ENCODE data around the gene PFDN6. TPM values are rescaled to one million over a fixed set of nuclear protein-coding genes. Genes with fewer than 3 reads are reported as not detected.
"Not testable (repeated sequence)": the region's sequence is repeated elsewhere in the genome, so short reads cannot be mapped to it uniquely, and the experiment has no call there.

The PFDN6 gene
- total RNA-seq, 1 donor from 2014 or later = 69.7 TPM

DNA sequence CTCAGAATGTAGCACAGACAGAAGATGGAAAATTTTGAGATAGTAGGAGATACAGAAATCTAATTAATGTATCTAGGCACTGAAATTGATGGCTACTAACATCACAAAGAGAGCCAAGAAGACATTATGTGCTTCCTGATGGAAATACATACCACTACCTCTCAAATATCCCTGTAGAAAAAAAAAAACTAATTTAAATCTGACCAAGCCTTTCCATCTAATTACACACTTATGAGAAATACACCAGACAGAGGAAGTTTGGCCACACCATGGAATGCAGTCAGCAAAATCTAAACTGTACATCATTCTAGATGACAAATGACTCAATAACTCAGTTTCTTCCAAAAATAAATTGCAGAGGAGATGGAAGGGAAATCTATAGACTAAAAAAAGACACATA, 36.6 kb upstream of the PFDN6 start:
- Mint-ChIP-seq H3K36me3 (ENCODE audit: unreplicated experiment) (no peaks in the 10 kb centered on the region), H3K27me3 (ENCODE audit: unreplicated experiment) (peaks cover 8% of the 10 kb centered on the region), H3K4me1 (ENCODE audit: low read depth, unreplicated experiment) (peaks cover 18% of the 10 kb centered on the region), H3K4me3 (ENCODE audit: unreplicated experiment) (no peak overlapping the region), H3K9me3 (ENCODE audit: unreplicated experiment) (peaks cover 3% of the 10 kb centered on the region), H3K27ac (ENCODE audit: unreplicated experiment) (no peak overlapping the region)
- TF ChIP-seq, protein P1, sequence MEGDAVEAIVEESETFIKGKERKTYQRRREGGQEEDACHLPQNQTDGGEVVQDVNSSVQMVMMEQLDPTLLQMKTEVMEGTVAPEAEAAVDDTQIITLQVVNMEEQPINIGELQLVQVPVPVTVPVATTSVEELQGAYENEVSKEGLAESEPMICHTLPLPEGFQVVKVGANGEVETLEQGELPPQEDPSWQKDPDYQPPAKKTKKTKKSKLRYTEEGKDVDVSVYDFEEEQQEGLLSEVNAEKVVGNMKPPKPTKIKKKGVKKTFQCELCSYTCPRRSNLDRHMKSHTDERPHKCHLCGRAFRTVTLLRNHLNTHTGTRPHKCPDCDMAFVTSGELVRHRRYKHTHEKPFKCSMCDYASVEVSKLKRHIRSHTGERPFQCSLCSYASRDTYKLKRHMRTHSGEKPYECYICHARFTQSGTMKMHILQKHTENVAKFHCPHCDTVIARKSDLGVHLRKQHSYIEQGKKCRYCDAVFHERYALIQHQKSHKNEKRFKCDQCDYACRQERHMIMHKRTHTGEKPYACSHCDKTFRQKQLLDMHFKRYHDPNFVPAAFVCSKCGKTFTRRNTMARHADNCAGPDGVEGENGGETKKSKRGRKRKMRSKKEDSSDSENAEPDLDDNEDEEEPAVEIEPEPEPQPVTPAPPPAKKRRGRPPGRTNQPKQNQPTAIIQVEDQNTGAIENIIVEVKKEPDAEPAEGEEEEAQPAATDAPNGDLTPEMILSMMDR (IDR thresholded peaks at IDR 0.05; ENCODE audit: partially characterized antibody, unreplicated experiment) = no peak
- DNase-seq = no peak

DNA sequence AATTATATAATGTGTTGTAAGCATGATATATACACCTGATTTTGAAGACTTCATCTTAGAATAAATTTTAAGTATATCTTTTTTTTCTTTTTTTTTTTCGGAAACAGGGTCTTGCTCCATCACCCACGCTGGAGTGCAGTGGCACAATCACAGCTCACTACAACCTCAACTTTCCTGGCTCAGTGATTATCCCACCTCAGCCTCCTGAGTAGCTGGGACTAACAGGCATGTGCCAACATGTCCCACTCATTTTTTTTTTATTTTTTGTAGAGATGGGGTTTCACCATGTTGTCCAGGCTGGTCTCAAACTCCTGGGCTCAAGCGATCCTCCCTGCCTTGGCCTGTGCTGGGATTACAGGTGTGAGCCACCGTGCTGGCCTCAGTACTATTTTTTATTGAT, 34.8 kb upstream of the PFDN6 start:
- H3K27ac Mint-ChIP-seq (ENCODE audit: unreplicated experiment) = no peak overlapping the region
- no peak overlapping the region for H3K4me3 Mint-ChIP-seq (ENCODE audit: unreplicated experiment)
- peaks cover 4% of the 10 kb centered on the region for H3K27me3 Mint-ChIP-seq (ENCODE audit: unreplicated experiment)
- peaks cover 10% of the 10 kb centered on the region for H3K4me1 Mint-ChIP-seq (ENCODE audit: low read depth, unreplicated experiment)
- no peak for DNase-seq
- H3K36me3 Mint-ChIP-seq (ENCODE audit: unreplicated experiment) = no peaks in the 10 kb centered on the region
- TF ChIP-seq, protein P1 (IDR thresholded peaks at IDR 0.05; ENCODE audit: partially characterized antibody, unreplicated experiment) = no peak
- H3K9me3 Mint-ChIP-seq (ENCODE audit: unreplicated experiment) = peaks cover 1% of the 10 kb centered on the region

DNA sequence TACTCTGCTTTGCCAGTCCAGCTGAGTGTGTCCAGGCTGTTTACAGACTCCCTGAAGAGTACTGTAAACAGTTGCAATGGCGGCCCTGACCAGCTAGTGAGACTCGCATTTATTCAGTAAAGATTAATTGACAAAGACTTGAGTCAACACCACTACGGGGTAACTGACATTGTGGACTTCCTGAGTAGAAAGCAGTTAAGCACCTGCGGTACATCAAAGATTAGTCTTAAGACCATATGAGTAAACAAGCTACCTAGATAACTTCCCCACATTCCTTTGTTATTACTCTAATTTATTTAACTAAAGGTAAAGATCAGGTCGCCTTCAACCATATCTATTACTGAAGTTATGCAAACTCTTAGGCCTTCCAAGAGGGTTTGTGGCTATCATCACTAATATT, 30.4 kb upstream of the PFDN6 start:
- no peaks in the 10 kb centered on the region for H3K36me3 Mint-ChIP-seq (ENCODE audit: unreplicated experiment)
- no peaks in the 10 kb centered on the region for H3K9me3 Mint-ChIP-seq (ENCODE audit: unreplicated experiment)

DNA sequence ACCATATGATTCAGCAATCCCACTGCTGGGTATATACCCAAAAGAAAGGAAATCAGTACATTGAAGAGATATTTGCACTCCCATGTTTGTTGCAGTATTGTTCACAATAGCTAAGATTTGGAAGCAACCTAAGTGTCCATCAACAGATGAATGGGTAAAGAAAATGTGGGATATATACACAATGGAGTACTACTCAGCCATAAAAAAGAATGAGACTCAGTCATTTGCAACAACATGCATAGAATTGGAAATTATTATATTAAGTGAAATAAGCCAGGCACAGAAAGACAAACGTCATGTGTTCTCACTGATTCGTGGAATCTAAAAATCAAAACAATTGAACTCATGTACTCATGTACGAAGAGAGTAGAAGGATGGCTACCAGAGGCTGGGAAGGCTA, 26.9 kb upstream of the PFDN6 start:
- not testable (repeated sequence) for H3K4me3 Mint-ChIP-seq (ENCODE audit: unreplicated experiment); H3K27me3 Mint-ChIP-seq (ENCODE audit: unreplicated experiment); H3K36me3 Mint-ChIP-seq (ENCODE audit: unreplicated experiment)

More for the DNA sequence above, 30.4 kb upstream of the PFDN6 start:
- H3K27ac Mint-ChIP-seq (ENCODE audit: unreplicated experiment) = no peak overlapping the region
- H3K4me3 Mint-ChIP-seq (ENCODE audit: unreplicated experiment) = no peak overlapping the region
- TF ChIP-seq, protein P1 (IDR thresholded peaks at IDR 0.05; ENCODE audit: partially characterized antibody, unreplicated experiment) = no peak
- DNase-seq = no peak
- peaks cover 3% of the 10 kb centered on the region for H3K4me1 Mint-ChIP-seq (ENCODE audit: low read depth, unreplicated experiment)
- peaks cover 4% of the 10 kb centered on the region for H3K27me3 Mint-ChIP-seq (ENCODE audit: unreplicated experiment)

DNA sequence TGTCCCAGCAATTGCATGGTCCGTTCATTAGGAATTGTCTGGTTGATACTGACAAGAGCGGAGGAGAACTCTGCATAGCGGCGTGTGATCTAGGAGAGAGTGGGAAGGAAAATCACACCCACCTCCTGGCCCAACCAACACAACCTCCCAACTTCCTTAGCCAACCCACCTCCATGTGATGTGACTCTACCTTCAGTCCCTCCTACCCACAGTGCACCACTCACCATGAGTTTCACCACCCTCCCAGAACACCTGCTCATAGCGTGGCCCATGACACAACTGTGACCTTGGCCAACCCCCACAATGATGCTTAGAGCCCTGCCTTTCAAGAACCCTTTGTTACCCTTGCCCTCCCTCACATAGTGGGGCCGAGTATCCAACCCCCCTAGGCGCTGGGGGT, 25.4 kb upstream of the PFDN6 start:
- Mint-ChIP-seq H3K4me3 (ENCODE audit: unreplicated experiment) (no peak overlapping the region), H3K27ac (ENCODE audit: unreplicated experiment) (no peak overlapping the region), H3K9me3 (ENCODE audit: unreplicated experiment) (no peaks in the 10 kb centered on the region), H3K27me3 (ENCODE audit: unreplicated experiment) (peaks cover 5% of the 10 kb centered on the region), H3K36me3 (ENCODE audit: unreplicated experiment) (no peaks in the 10 kb centered on the region), H3K4me1 (ENCODE audit: low read depth, unreplicated experiment) (peaks cover 3% of the 10 kb centered on the region)
- TF ChIP-seq, protein P1 (IDR thresholded peaks at IDR 0.05; ENCODE audit: partially characterized antibody, unreplicated experiment) = no peak
- no peak for DNase-seq

More for the DNA sequence above, 26.9 kb upstream of the PFDN6 start:
- not testable (repeated sequence) for H3K4me1 Mint-ChIP-seq (ENCODE audit: low read depth, unreplicated experiment); H3K9me3 Mint-ChIP-seq (ENCODE audit: unreplicated experiment); H3K27ac Mint-ChIP-seq (ENCODE audit: unreplicated experiment); DNase-seq

DNA sequence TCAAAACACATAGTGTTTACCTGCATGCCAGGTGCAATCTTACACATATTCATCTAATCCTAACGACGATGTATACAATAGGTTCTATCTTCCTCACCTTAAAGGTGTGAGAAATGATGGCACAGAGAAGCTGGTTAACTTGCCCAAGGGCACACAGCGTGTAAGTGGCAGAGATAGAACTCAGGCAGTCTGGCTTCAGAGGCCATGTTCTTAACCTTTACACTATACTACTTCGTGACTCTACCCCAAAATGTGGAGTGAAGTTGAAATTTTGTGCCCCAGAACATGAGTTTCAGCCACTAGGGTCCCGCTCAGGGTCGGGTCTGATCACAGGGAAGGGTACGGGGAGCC, 18.3 kb upstream of the PFDN6 start:
- no peak for DNase-seq
- Mint-ChIP-seq H3K4me3 (ENCODE audit: unreplicated experiment) (peak overlapping the region; percentile 98), H3K4me1 (ENCODE audit: low read depth, unreplicated experiment) (peaks cover 22% of the 10 kb centered on the region), H3K27ac (ENCODE audit: unreplicated experiment) (peak overlapping the region; percentile 100), H3K36me3 (ENCODE audit: unreplicated experiment) (no peaks in the 10 kb centered on the region), H3K27me3 (ENCODE audit: unreplicated experiment) (peaks cover 9% of the 10 kb centered on the region), H3K9me3 (ENCODE audit: unreplicated experiment) (peaks cover 4% of the 10 kb centered on the region)
- TF ChIP-seq, protein P1 (IDR thresholded peaks at IDR 0.05; ENCODE audit: partially characterized antibody, unreplicated experiment) = peak; percentile 20
